Choroid plexus epithelial cell (primary cell): Measurements from ENCODE around the gene RGS5.

Experiments
- DNase-seq: peaks from one replicate; pipeline ENCODE4 v3.0.0-alpha.2; 2010; ENCODE audit warnings: low read depth
- H3K4me3 ChIP-seq: 2 replicates; pipeline ENCODE4 v1.5.1; 2011; ENCODE audit warnings: low read depth, mild to moderate bottlenecking, control low read depth, low read length, moderate library complexity
- TF ChIP-seq, protein P1 (sequence below): conservative IDR thresholded peaks from 2 replicates; pipeline ENCODE4 v1.5.1; 2011; ENCODE audit warnings: low read depth, mild to moderate bottlenecking, control low read depth, inconsistent platforms, low read length, moderate library complexity

RGS5 gene

DNA sequence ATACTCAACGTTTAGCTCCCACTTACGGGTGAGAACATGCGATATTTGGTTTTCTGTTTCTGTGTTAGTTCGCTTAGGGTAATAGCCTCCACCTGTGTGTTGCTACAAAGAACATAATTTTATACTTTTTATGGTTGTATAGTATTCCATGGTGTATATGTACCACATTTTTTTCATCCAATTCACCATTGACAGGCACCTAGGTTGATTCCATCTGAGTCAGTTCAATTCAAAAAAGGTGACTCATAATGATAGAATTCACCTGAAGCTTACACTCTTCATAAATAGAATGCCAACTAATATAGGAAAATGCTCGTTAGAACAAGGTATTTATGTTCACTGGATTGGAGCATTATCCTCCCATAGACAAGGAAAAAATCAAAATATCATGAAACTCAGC, 95.1 kb downstream of the RGS5 start:
- TF ChIP-seq, protein P1, sequence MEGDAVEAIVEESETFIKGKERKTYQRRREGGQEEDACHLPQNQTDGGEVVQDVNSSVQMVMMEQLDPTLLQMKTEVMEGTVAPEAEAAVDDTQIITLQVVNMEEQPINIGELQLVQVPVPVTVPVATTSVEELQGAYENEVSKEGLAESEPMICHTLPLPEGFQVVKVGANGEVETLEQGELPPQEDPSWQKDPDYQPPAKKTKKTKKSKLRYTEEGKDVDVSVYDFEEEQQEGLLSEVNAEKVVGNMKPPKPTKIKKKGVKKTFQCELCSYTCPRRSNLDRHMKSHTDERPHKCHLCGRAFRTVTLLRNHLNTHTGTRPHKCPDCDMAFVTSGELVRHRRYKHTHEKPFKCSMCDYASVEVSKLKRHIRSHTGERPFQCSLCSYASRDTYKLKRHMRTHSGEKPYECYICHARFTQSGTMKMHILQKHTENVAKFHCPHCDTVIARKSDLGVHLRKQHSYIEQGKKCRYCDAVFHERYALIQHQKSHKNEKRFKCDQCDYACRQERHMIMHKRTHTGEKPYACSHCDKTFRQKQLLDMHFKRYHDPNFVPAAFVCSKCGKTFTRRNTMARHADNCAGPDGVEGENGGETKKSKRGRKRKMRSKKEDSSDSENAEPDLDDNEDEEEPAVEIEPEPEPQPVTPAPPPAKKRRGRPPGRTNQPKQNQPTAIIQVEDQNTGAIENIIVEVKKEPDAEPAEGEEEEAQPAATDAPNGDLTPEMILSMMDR, result no peak
- no peak for DNase-seq
- no peak overlapping the region for H3K4me3 ChIP-seq

DNA sequence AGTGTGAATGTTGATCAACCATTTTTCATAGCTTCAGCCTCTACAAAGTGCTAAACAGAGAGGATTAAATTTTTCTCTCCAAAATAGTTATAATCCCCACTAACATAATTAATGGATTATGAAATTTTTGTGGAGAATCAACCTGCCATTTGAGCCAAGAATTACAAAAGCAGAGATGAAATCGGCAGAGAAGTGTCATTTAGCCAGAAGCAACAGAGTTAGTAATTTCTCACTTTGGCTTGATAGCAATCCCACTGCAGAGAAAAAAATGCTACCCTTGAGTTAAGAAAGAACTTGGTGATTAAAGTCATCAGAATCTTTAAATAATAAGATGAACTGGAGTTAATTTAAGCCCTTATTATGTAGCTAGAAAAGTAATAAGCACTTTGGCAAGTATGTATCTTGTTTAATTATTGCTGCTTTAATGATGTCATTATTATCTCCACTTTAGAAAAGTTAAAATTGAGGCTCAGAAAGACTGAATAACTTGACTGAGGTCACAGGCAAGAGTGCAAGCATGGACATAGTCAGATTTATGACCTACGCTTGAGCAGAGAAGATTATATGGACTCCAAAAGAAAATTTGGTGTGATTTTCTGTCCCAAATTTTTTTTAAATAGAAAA, 96.2 kb downstream of the RGS5 start:
- TF ChIP-seq, protein P1, result no peak

DNA sequence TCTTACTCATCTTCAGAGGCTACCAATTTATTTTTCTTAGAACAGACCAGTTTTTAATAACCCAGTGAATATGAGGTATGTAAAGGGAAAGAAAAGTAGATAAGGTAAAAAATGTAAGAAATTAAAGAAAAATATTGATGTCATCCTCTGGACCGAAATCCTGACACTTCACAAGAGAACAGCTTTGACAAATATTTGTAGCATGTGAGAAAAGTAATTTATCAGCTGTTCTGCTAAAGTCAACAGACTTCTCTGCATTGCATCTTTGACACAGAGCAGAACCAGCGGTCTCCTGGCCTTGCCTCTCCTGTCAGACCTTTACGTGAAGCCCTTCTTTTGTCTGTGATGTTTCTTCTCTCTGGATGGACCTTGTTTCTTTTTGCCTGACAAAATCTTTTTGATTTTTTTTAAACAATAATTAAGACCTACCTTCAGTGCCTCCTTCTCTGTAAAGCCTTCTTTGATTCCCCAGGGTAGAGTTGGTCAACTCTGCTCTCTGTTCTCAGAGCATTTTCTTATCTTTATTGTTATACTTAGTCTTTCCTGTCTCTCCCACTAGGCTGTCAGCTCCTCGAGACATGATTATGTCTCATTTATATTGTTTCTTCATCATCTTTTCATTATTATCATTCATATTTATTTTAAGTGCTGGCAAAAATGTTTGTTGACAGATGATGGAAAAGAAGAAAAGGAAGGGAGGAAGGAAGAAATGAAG, 98.2 kb downstream of the RGS5 start:
- TF ChIP-seq, protein P1, result no peak
- no peak overlapping the region for H3K4me3 ChIP-seq
- no peak for DNase-seq

More for the DNA sequence above, 96.2 kb downstream of the RGS5 start:
- no peak overlapping the region for H3K4me3 ChIP-seq
- DNase-seq, result no peak

DNA sequence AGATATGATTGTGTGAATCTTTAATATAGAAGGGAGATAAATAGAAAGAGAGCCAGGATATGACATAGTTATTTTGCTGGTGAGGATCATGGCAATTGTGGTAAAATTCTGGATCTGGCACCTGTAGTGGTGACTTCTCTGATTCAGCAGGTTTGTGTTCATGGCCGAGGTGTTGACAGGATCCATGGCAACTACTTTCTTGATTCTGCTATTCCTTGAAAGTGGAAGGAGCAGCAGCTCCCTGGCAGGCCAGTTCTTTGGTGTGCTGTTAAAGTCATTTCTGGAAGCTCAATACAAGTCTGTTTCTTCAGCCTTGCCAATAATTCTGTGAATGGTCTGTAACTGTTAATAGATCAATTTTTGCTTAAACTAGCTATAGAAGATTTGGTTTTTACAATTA, 100.1 kb downstream of the RGS5 start:
- TF ChIP-seq, protein P1, result no peak
- no peak overlapping the region for H3K4me3 ChIP-seq
- DNase-seq, result no peak

DNA sequence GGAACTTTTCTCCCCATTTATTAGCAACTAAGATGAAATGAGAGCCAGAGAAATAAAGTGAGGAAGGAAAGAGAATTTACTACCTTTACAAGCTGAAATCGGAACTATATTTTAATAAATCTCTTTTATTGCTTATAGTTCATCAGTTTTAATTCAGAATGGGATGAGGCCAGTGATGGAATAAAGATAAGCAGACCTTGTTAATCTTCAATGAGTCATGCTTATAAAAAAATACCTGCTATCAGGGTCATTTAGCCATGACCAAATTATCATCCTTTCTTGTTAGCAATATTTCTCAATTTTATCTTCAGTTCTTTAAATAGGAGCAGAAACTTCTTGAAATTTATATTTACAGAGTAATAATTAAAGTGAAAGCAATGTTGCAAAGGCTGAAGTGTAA, 107.5 kb downstream of the RGS5 start:
- DNase-seq, result no peak
- TF ChIP-seq, protein P1, result no peak
- no peak overlapping the region for H3K4me3 ChIP-seq

DNA sequence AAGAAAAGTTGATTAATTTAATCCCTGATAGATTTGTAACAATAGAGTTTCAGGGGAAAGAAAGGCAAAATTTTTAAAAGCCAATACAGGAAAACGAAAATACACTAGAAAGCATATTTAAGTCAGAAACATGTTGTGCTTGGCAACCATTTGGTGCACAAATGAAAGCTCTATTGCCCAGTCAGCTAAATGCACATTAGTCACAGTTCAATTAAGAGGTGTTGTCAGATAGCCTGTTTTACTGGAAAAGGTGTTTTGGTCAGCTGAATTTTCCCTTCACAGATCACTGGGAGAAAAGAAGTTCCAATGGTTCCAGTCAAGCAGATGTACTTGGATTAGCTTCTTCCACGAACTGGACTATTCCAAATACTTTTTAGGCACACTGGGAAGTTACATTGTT, 108.1 kb downstream of the RGS5 start:
- DNase-seq, result peak; percentile 21
- H3K4me3 ChIP-seq, result no peak overlapping the region
- TF ChIP-seq, protein P1, result no peak

DNA sequence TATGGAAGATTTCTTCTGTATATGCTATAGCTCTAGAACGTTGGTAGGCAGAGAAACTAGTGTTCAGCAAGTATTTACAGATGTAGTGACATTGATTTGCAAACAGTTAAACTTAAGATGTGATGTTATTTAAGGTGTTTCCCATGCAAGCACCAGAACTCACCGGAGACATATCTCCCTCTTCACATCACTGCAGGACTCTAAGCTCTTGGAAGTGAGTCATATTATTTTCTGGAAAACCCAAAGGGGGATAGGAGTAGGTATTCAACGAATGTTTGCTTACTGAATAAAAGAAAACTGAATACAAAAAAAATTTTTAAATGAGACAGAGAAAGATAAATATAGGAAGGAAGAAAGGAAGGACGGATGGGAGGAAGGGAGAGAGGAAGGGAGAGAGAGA, 108.5 kb downstream of the RGS5 start:
- TF ChIP-seq, protein P1, result no peak
- no peak overlapping the region for H3K4me3 ChIP-seq
- DNase-seq, result peak; percentile 23
